Smooth muscle cell (in vitro differentiated cells): ENCODE data around the gene BACE2. TPM values are rescaled to one million over a fixed set of nuclear protein-coding genes. Genes with fewer than 3 reads are reported as not detected.

Experiments
- DNase-seq: peaks from one replicate; lab custom pipeline; 2025; ENCODE audit not compliant: unreplicated experiment; lab: John Stamatoyannopoulos, UW
- H2AFZ ChIP-seq: fragments of 200-600 bp; sonication (generic); 2 replicates; pipeline ENCODE4 v1.6.0; 2016; ENCODE audit warnings: antibody characterized with exemption, low read depth, mild to moderate bottlenecking
- H3F3A ChIP-seq: fragments of 200-600 bp; sonication (generic); 2 replicates; pipeline ENCODE4 v1.6.0; 2017; ENCODE audit warnings: antibody characterized with exemption, low read depth
- H3K27ac ChIP-seq: fragments of 200-600 bp; sonication (generic); 2 replicates; pipeline ENCODE4 v1.5.1; 2016; ENCODE audit warnings: low read depth, mild to moderate bottlenecking
- H3K27me3 ChIP-seq: fragments of 200-600 bp; sonication (generic); 2 replicates; pipeline ENCODE4 v1.6.1; 2016; ENCODE audit warnings: low read depth, mild to moderate bottlenecking
- H3K36me3 ChIP-seq: fragments of 200-600 bp; sonication (generic); 2 replicates; pipeline ENCODE4 v1.5.1; 2016; ENCODE audit warnings: low read depth
- H3K4me1 ChIP-seq: fragments of 200-600 bp; sonication (generic); 2 replicates; pipeline ENCODE4 v1.5.1; 2016; ENCODE audit warnings: low read depth
- H3K4me2 ChIP-seq: fragments of 200-600 bp; sonication (generic); 2 replicates; pipeline ENCODE4 v1.6.0; 2016; ENCODE audit warnings: mild to moderate bottlenecking
- H3K4me3 ChIP-seq: fragments of 200-600 bp; sonication (generic); 2 replicates; pipeline ENCODE4 v1.5.1; 2016; ENCODE audit warnings: mild to moderate bottlenecking
- H3K79me2 ChIP-seq: fragments of 200-600 bp; sonication (generic); 2 replicates; pipeline ENCODE4 v1.6.0; 2016; ENCODE audit warnings: low read depth, mild to moderate bottlenecking
- H3K9ac ChIP-seq: fragments of 200-600 bp; sonication (generic); 2 replicates; pipeline ENCODE4 v1.6.0; 2016; ENCODE audit warnings: low read depth
- H3K9me3 ChIP-seq: fragments of 200-600 bp; sonication (generic); replicated peaks from 2 replicates; pipeline ENCODE4 v1.5.1; 2016; ENCODE audit warnings: low read depth
- H4K20me1 ChIP-seq: fragments of 200-600 bp; sonication (generic); 2 replicates; pipeline ENCODE4 v1.6.0; 2016; ENCODE audit warnings: low read depth
- WGBS: methylation state at CpG from one replicate; pipeline ENCODE4 v1.1.7; 2016; ENCODE audit warnings: low lambda C conversion rate; 5-methylcytosine and 5-hydroxymethylcytosine counted together
- polyA plus RNA-seq: library from polyadenylated mRNA; unstranded; fragments of >200 nt; fragmentation: Nextera tagmentation; extraction: Ambion mirVana; gene quantifications from 2 replicates; pipeline ENCODE4 v1.2.1, GENCODE V29; 2016
- total RNA-seq: library from RNA; depleted of rRNA; stranded (reverse); fragments of >200 nt; gene quantifications from 2 replicates; pipeline ENCODE4 v1.2.3, GENCODE V29; 2014
- TF ChIP-seq, protein P1 (sequence below): fragments of 200-600 bp; sonication (generic); IDR thresholded peaks from 2 replicates; pipeline ENCODE4 v1.5.1; 2017; ENCODE audit warnings: borderline replicate concordance, mild to moderate bottlenecking, antibody characterized with exemption; ENCODE audit not compliant: insufficient read depth, poor library complexity, severe bottlenecking

Gene BACE2
- total and polyA plus RNA-seq, 2 experiments from 2014 or later, result 25.3 to 33.3 TPM

GRCh38 chr21:41160036-41160435 lies 7.9 kb upstream of the BACE2 start:
- H3K9me3 ChIP-seq, result no peaks in the 10 kb centered on the region
- no peaks in the 10 kb centered on the region for H3K36me3 ChIP-seq
- no peaks in the 10 kb centered on the region for H3F3A ChIP-seq
- no peak overlapping the region for H3K4me2 ChIP-seq
- H4K20me1 ChIP-seq, result no peaks in the 10 kb centered on the region
- H3K9ac ChIP-seq, result no peak overlapping the region
- TF ChIP-seq, protein P1, sequence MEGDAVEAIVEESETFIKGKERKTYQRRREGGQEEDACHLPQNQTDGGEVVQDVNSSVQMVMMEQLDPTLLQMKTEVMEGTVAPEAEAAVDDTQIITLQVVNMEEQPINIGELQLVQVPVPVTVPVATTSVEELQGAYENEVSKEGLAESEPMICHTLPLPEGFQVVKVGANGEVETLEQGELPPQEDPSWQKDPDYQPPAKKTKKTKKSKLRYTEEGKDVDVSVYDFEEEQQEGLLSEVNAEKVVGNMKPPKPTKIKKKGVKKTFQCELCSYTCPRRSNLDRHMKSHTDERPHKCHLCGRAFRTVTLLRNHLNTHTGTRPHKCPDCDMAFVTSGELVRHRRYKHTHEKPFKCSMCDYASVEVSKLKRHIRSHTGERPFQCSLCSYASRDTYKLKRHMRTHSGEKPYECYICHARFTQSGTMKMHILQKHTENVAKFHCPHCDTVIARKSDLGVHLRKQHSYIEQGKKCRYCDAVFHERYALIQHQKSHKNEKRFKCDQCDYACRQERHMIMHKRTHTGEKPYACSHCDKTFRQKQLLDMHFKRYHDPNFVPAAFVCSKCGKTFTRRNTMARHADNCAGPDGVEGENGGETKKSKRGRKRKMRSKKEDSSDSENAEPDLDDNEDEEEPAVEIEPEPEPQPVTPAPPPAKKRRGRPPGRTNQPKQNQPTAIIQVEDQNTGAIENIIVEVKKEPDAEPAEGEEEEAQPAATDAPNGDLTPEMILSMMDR, result no peak
- no peak overlapping the region for H2AFZ ChIP-seq
- H3K4me3 ChIP-seq, result no peak overlapping the region
- DNase-seq, result no peak
- no peaks in the 10 kb centered on the region for H3K4me1 ChIP-seq
- WGBS, result 94% methylated on average over 5 of the region's 5 CpGs
- no peaks in the 10 kb centered on the region for H3K27me3 ChIP-seq
- no peaks in the 10 kb centered on the region for H3K79me2 ChIP-seq
- H3K27ac ChIP-seq, result no peak overlapping the region

- H2AFZ ChIP-seq, result no peak overlapping the region
Observed at GRCh38 chr21:41161428-41161827, 6.5 kb upstream of the BACE2 start.

DNA sequence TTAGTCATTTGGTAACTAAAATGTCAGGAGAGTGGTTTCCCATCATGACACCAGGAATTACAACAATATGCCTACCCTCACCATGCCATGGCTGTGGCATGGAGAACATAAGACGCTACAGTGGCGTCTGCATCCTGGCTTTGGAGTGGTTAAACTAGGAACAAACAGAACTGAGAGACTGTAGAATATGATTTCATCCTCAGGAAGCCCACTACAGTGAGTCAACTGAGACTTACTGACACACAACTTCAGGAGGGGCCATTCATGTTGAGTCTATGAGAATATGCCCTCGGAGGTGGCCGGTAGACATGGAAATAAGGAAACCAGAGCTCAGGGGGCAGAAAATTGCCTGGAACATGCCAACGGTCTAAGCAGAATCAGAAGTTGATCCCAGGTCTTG lies 5.9 kb upstream of the BACE2 start:
- whole genome bisulfite sequencing, result 90% methylated on average over 5 of the region's 5 CpGs
- H4K20me1 ChIP-seq, result no peaks in the 10 kb centered on the region
- H3K9ac ChIP-seq, result no peak overlapping the region

More at GRCh38 chr21:41161428-41161827, 6.5 kb upstream of the BACE2 start:
- H3K9ac ChIP-seq, result no peak overlapping the region
- no peaks in the 10 kb centered on the region for H3K36me3 ChIP-seq
- no peaks in the 10 kb centered on the region for H3K79me2 ChIP-seq
- TF ChIP-seq, protein P1, result no peak
- WGBS, result 93% methylated on average over 3 of the region's 3 CpGs
- H3K27ac ChIP-seq, result no peak overlapping the region
- peaks cover 1% of the 10 kb centered on the region for H3F3A ChIP-seq
- H3K9me3 ChIP-seq, result no peaks in the 10 kb centered on the region
- DNase-seq, result no peak
- no peak overlapping the region for H3K4me3 ChIP-seq
- no peaks in the 10 kb centered on the region for H3K27me3 ChIP-seq
- H3K4me1 ChIP-seq, result no peaks in the 10 kb centered on the region
- no peak overlapping the region for H3K4me2 ChIP-seq
- H4K20me1 ChIP-seq, result no peaks in the 10 kb centered on the region

GRCh38 chr21:41163091-41163490 lies 4.9 kb upstream of the BACE2 start:
- Histone ChIP-seq H3K4me2 (no peak overlapping the region), H3K9ac (no peak overlapping the region), H3K36me3 (no peaks in the 10 kb centered on the region), H3K27ac (no peak overlapping the region), H3K79me2 (no peaks in the 10 kb centered on the region), H2AFZ (no peak overlapping the region), H3K9me3 (no peaks in the 10 kb centered on the region), H4K20me1 (no peaks in the 10 kb centered on the region), H3K27me3 (no peaks in the 10 kb centered on the region), H3K4me3 (no peak overlapping the region), H3F3A (peaks cover 5% of the 10 kb centered on the region), H3K4me1 (no peaks in the 10 kb centered on the region)
- no peak for DNase-seq
- WGBS, result 88% methylated on average over 8 of the region's 8 CpGs
- TF ChIP-seq, protein P1, result no peak

More for the DNA sequence above, 5.9 kb upstream of the BACE2 start:
- TF ChIP-seq, protein P1, result no peak
- H3K4me2 ChIP-seq, result no peak overlapping the region
- H2AFZ ChIP-seq, result no peak overlapping the region
- no peak overlapping the region for H3K27ac ChIP-seq
- H3K79me2 ChIP-seq, result no peaks in the 10 kb centered on the region
- no peaks in the 10 kb centered on the region for H3K36me3 ChIP-seq
- H3K4me1 ChIP-seq, result no peaks in the 10 kb centered on the region
- no peaks in the 10 kb centered on the region for H3K9me3 ChIP-seq
- no peaks in the 10 kb centered on the region for H3K27me3 ChIP-seq
- peaks cover 5% of the 10 kb centered on the region for H3F3A ChIP-seq
- no peak for DNase-seq
- H3K4me3 ChIP-seq, result no peak overlapping the region
